PC-9 (cell line): ENCODE data around the gene TSPEAR. TPM values are rescaled to one million over a fixed set of nuclear protein-coding genes. Genes with fewer than 3 reads are reported as not detected.
"Not testable (repeated sequence)": the region's sequence is repeated elsewhere in the genome, so short reads cannot be mapped to it uniquely, and the experiment has no call there.

Experiments
- BruUV-seq: library from RNA; stranded (reverse); fragments of 400-500 nt; replicated peaks from 2 replicates; lab custom pipeline; 2021; lab: Mats Ljungman, UMichigan
- CTCF ChIA-PET: fragments of 300-600 bp; sonication (Branson Sonifier 250); formaldehyde crosslinking; loops from one replicate; lab custom pipeline; 2022; ENCODE audit warnings: antibody characterized with exemption; lab: Charles Lee
- POLR2A ChIA-PET: fragments of 300-600 bp; sonication (Branson Sonifier 250); formaldehyde crosslinking; loops from one replicate; lab custom pipeline; 2022; ENCODE audit warnings: antibody characterized with exemption; ENCODE audit not compliant: unreplicated experiment; lab: Charles Lee
- DNase-seq, 2 experiments: peaks; one replicate each; pipeline versions ENCODE4 v3.0.0 to v3.0.0-alpha.2; 2015 to 2022; ENCODE audit warnings: mixed read lengths in 1 of 2
- H2AFZ ChIP-seq: fragments of 200-600 bp; sonication (generic); 2 replicates; pipeline ENCODE4 v1.8.1; 2017; ENCODE audit warnings: antibody characterized with exemption
- H3F3A ChIP-seq: fragments of 200-600 bp; sonication (generic); 2 replicates; pipeline ENCODE4 v1.8.1; 2017; ENCODE audit warnings: antibody characterized with exemption, mild to moderate bottlenecking, low read depth; ENCODE audit not compliant: insufficient read depth
- H3K27ac ChIP-seq: fragments of 200-600 bp; sonication (generic); 2 replicates; pipeline ENCODE4 v1.6.1; 2016; ENCODE audit warnings: mixed run types
- H3K27me3 ChIP-seq: fragments of 200-600 bp; sonication (generic); 2 replicates; pipeline ENCODE4 v1.6.1; 2016; ENCODE audit warnings: low read depth, mixed run types; ENCODE audit not compliant: insufficient read depth
- H3K36me3 ChIP-seq: fragments of 200-600 bp; sonication (generic); 2 replicates; pipeline ENCODE4 v1.6.1; 2016; ENCODE audit warnings: low read depth, mixed run types
- H3K4me1 ChIP-seq: fragments of 200-600 bp; sonication (generic); replicated peaks from 2 replicates; pipeline ENCODE4 v1.6.1; 2016; ENCODE audit warnings: mixed run types; ENCODE audit not compliant: insufficient read depth
- H3K4me2 ChIP-seq: fragments of 200-600 bp; sonication (generic); 2 replicates; pipeline ENCODE4 v1.6.1; 2017; ENCODE audit warnings: mixed run types
- H3K4me3 ChIP-seq: fragments of 200-600 bp; sonication (generic); 2 replicates; pipeline ENCODE4 v1.6.1; 2016; ENCODE audit warnings: mixed run types
- H3K79me2 ChIP-seq: fragments of 200-600 bp; sonication (generic); 2 replicates; pipeline ENCODE4 v1.6.1; 2017; ENCODE audit warnings: low read depth, mixed run types
- H3K9me2 ChIP-seq: fragments of 200-600 bp; sonication (generic); 2 replicates; pipeline ENCODE4 v1.8.1; 2017; ENCODE audit warnings: mild to moderate bottlenecking; ENCODE audit not compliant: insufficient read depth
- H3K9me3 ChIP-seq: fragments of 200-600 bp; sonication (generic); 2 replicates; pipeline ENCODE4 v1.8.1; 2016; ENCODE audit warnings: low read depth; ENCODE audit not compliant: insufficient read depth
- H4K20me1 ChIP-seq: fragments of 200-600 bp; sonication (generic); 2 replicates; pipeline ENCODE4 v1.8.1; 2017; ENCODE audit not compliant: insufficient read depth
- EZH2 ChIP-seq: fragments of 200-600 bp; sonication (generic); IDR thresholded peaks from 2 replicates; pipeline ENCODE4 v1.8.0; 2017; ENCODE audit warnings: antibody characterized with exemption, low read depth
- intact Hi-C: fragments of 100-400 bp; cut with micrococcal nuclease; formaldehyde crosslinking; loops from one replicate; pipeline ENCODE4 v1.10.0; 2022; ENCODE audit not compliant: unreplicated experiment
- total RNA-seq: library from RNA; stranded (reverse); gene quantifications from 2 replicates; pipeline ENCODE4 v1.2.3, GENCODE V29; 2021
- TF ChIP-seq, protein P1 (sequence below): fragments of 200-600 bp; sonication (generic); conservative IDR thresholded peaks from 2 replicates; pipeline ENCODE4 v1.6.1; 2017; ENCODE audit warnings: mixed run types, antibody characterized with exemption, mild to moderate bottlenecking, moderate library complexity

The TSPEAR gene
- total RNA-seq, 1 experiment from 2014 or later, result not detected

DNA sequence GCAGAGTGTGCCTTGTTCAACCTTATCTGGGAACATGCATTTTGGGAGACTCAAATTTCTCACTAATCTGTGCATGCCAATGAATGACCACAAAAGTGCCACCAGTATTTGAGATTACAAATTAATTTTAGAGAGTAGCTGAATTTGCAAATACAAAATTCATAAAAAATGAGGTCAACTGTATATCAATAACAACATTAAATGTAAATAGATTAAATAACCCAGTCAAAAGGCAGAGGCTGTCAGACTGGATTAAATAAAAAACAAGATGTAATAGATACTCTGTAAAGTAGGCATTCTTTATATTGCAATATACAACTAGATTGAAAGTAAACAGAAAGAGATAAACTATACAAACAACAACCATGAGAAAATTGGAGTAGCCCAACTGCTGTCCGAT, 147.3 kb downstream of the TSPEAR start:
- no peaks in the 10 kb centered on the region for H3K4me1 ChIP-seq
- no peak overlapping the region for H3K4me3 ChIP-seq
- CTCF ChIA-PET, result no interaction called here
- intact Hi-C loops, result no loop called here
- H3K9me2 ChIP-seq, result no peaks in the 10 kb centered on the region
- H4K20me1 ChIP-seq, result no peaks in the 10 kb centered on the region
- DNase-seq, result no peak
- H3K27me3 ChIP-seq, result peaks cover 43% of the 10 kb centered on the region; the same call in 1 of the 2 replicates
- H3K4me2 ChIP-seq, result no peak overlapping the region
- no peak for TF ChIP-seq EZH2
- TF ChIP-seq, protein P1, sequence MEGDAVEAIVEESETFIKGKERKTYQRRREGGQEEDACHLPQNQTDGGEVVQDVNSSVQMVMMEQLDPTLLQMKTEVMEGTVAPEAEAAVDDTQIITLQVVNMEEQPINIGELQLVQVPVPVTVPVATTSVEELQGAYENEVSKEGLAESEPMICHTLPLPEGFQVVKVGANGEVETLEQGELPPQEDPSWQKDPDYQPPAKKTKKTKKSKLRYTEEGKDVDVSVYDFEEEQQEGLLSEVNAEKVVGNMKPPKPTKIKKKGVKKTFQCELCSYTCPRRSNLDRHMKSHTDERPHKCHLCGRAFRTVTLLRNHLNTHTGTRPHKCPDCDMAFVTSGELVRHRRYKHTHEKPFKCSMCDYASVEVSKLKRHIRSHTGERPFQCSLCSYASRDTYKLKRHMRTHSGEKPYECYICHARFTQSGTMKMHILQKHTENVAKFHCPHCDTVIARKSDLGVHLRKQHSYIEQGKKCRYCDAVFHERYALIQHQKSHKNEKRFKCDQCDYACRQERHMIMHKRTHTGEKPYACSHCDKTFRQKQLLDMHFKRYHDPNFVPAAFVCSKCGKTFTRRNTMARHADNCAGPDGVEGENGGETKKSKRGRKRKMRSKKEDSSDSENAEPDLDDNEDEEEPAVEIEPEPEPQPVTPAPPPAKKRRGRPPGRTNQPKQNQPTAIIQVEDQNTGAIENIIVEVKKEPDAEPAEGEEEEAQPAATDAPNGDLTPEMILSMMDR, result no peak
- no peaks in the 10 kb centered on the region for H3K9me3 ChIP-seq
- H3F3A ChIP-seq, result no peaks in the 10 kb centered on the region
- POLR2A ChIA-PET, result no interaction called here
- no peak overlapping the region for H3K27ac ChIP-seq
- H3K36me3 ChIP-seq, result no peaks in the 10 kb centered on the region
- no peaks in the 10 kb centered on the region for H3K79me2 ChIP-seq
- H2AFZ ChIP-seq, result no peak overlapping the region
- BruUV-seq, result no TSS peak

DNA sequence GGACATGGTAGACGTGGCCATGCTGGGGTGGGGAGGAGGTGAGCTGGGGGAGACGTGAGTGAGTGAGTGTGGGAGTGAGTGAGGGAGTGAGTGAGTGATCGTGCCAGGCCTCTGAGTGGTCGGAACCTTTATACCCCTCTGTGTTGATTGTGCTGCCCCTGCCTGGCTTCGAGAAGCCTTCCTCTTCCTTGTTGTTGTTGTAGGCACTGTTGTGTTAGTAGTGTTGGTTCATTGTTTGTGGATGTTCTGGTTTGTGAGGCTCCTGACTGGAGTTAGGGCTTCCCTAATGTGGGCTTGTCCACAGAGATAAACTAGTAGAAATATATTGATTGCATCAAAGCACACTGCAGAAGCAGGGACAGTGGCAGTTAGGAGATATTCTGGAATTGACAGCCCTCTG, 152.7 kb downstream of the TSPEAR start, which contains the start of gene KRTAP10-3:
KRTAP10-3 (minus strand) TSS at position 101 of the 400 bp plus-strand sequence; CDS start at position 21, 80 bp downstream.
- no peak for DNase-seq
- Histone ChIP-seq H3F3A (no peaks in the 10 kb centered on the region), H2AFZ (no peak within 1 kb of the TSS), H3K36me3 (no peaks in the 10 kb centered on the region), H3K27ac (no peak within 1 kb of the TSS), H3K79me2 (no peaks in the 10 kb centered on the region), H3K27me3 (peaks cover 66% of the 10 kb centered on the region), H3K9me3 (no peaks in the 10 kb centered on the region), H3K4me2 (no peak within 1 kb of the TSS), H3K4me1 (no peaks in the 10 kb centered on the region), H4K20me1 (no peaks in the 10 kb centered on the region), H3K4me3 (no peak within 1 kb of the TSS), H3K9me2 (no peaks in the 10 kb centered on the region)
- CTCF ChIA-PET, result no interaction called here
- TF ChIP-seq EZH2, result no peak
- TF ChIP-seq, protein P1, result no peak
- BruUV-seq, result no TSS peak
- POLR2A ChIA-PET, result no interaction called here
- intact Hi-C loops, result no loop called here

DNA sequence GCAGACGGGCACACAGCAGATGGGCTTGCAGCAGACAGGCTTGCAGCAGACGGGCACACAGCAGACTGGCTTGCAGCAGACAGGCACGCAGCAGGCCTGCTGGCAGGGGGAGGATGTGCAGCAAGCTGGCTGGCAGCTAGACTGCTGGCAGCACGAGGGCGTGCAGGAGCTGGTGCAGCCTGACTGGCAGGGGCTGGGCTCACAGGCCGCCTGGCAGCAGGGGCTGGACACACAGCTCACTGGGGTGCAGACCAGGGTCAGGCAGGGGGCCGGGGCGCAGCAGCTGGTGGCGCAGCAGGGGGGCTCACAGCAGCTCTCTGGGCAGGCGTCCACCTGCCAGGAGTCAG, 153.1 kb downstream of the TSPEAR start:
- DNase-seq, CTCF ChIA-PET, H4K20me1 ChIP-seq, H3K4me1 ChIP-seq, H3K9me2 ChIP-seq, intact Hi-C loops, H3F3A ChIP-seq, H2AFZ ChIP-seq, H3K4me3 ChIP-seq, H3K4me2 ChIP-seq, H3K36me3 ChIP-seq, H3K9me3 ChIP-seq, H3K79me2 ChIP-seq, POLR2A ChIA-PET, H3K27ac ChIP-seq, BruUV-seq: not testable (repeated sequence)
- H3K27me3 ChIP-seq, result peaks cover 66% of the 10 kb centered on the region
